Measurements from ENCODE around the gene PTPRM.

Gene PTPRM

GRCh38 chr18:8215741-8216140, 648.6 kb downstream of the PTPRM start:
- DNase-seq: no peak

- no peak for DNase-seq
These were observed 650.0 kb downstream of the PTPRM start for GRCh38 chr18:8217051-8217564.

GRCh38 chr18:8218197-8218596, 651.1 kb downstream of the PTPRM start:
- no peak for DNase-seq

GRCh38 chr18:8221452-8221851, 654.3 kb downstream of the PTPRM start:
- no peak for DNase-seq

- no peak for DNase-seq
These were observed 657.5 kb downstream of the PTPRM start for GRCh38 chr18:8224576-8224975.

- DNase-seq: no peak
These were observed 661.9 kb downstream of the PTPRM start for GRCh38 chr18:8229040-8229439.

- DNase-seq: no peak
These were observed 662.7 kb downstream of the PTPRM start for GRCh38 chr18:8229787-8230186.

GRCh38 chr18:8231316-8231715, 664.2 kb downstream of the PTPRM start:
- no peak for DNase-seq

- no peak for DNase-seq
These were observed 665.7 kb downstream of the PTPRM start for GRCh38 chr18:8232791-8233190.

GRCh38 chr18:8235894-8236293, 668.8 kb downstream of the PTPRM start:
- DNase-seq: no peak

GRCh38 chr18:8238507-8238906, 671.4 kb downstream of the PTPRM start:
- peak; percentile 16 for DNase-seq

GRCh38 chr18:8241731-8242130, 674.6 kb downstream of the PTPRM start:
- no peak for DNase-seq

- no peak for DNase-seq
These were observed 675.1 kb downstream of the PTPRM start for GRCh38 chr18:8242151-8242696.

- DNase-seq: no peak
These were observed 680.6 kb downstream of the PTPRM start for GRCh38 chr18:8247700-8248099.

GRCh38 chr18:8248576-8248975, 681.5 kb downstream of the PTPRM start:
- DNase-seq: no peak

GRCh38 chr18:8249811-8250210, 682.7 kb downstream of the PTPRM start:
- DNase-seq: no peak

- no peak for DNase-seq
These were observed 685.3 kb downstream of the PTPRM start for GRCh38 chr18:8252371-8252770.

GRCh38 chr18:8253944-8254343, 686.8 kb downstream of the PTPRM start:
- DNase-seq: no peak

- DNase-seq: no peak
These were observed 687.5 kb downstream of the PTPRM start for GRCh38 chr18:8254654-8255053.

- no peak for DNase-seq
These were observed 690.8 kb downstream of the PTPRM start for GRCh38 chr18:8257851-8258434.

- DNase-seq: no peak
These were observed 693.2 kb downstream of the PTPRM start for GRCh38 chr18:8260319-8260718.

GRCh38 chr18:8260827-8261226, 693.7 kb downstream of the PTPRM start:
- no peak for DNase-seq

GRCh38 chr18:8261651-8262091, 694.6 kb downstream of the PTPRM start:
- DNase-seq: no peak

- DNase-seq: no peak
These were observed 695.1 kb downstream of the PTPRM start for GRCh38 chr18:8262221-8262620.

GRCh38 chr18:8264116-8264515, 697.0 kb downstream of the PTPRM start:
- DNase-seq: no peak
